Loucy (cell line): Measurements from ENCODE around the gene FAM241B.

Source experiments
- H2AFZ ChIP-seq: fragments of 200-600 bp; sonication (generic); 2 replicates; pipeline ENCODE4 v1.6.0; 2016; ENCODE audit warnings: antibody characterized with exemption, mild to moderate bottlenecking, low read length, moderate library complexity
- H3F3A ChIP-seq: fragments of 200-600 bp; 2 replicates; pipeline ENCODE4 v1.6.0; 2016; ENCODE audit warnings: antibody characterized with exemption, low read depth, mild to moderate bottlenecking
- H3K27me3 ChIP-seq: fragments of 200-600 bp; sonication (generic); 2 replicates; pipeline ENCODE4 v1.6.1; 2014; ENCODE audit warnings: low read length, mild to moderate bottlenecking; ENCODE audit not compliant: insufficient read depth, poor library complexity, severe bottlenecking
- H3K36me3 ChIP-seq: fragments of 200-600 bp; sonication (generic); 2 replicates; pipeline ENCODE4 v1.6.1; 2016; ENCODE audit warnings: low read length; ENCODE audit not compliant: insufficient read depth
- H3K4me1 ChIP-seq: fragments of 200-600 bp; sonication (generic); 2 replicates; pipeline ENCODE4 v1.5.1; 2014; ENCODE audit warnings: low read length, mild to moderate bottlenecking; ENCODE audit not compliant: insufficient read depth, poor library complexity, severe bottlenecking
- H3K4me2 ChIP-seq: fragments of 200-600 bp; sonication (generic); 2 replicates; pipeline ENCODE4 v1.6.0; 2014; ENCODE audit warnings: antibody characterized with exemption, low read length, low read depth, mild to moderate bottlenecking; ENCODE audit not compliant: poor library complexity, severe bottlenecking
- H3K4me3 ChIP-seq: fragments of 200-600 bp; sonication (generic); 2 replicates; pipeline ENCODE4 v1.5.1; 2014; ENCODE audit warnings: low read length, mild to moderate bottlenecking, mixed read lengths; ENCODE audit not compliant: poor library complexity, severe bottlenecking
- H3K79me2 ChIP-seq: fragments of 200-600 bp; sonication (generic); 2 replicates; pipeline ENCODE4 v1.6.1; 2014; ENCODE audit warnings: low read length; ENCODE audit not compliant: insufficient read depth
- H3K9ac ChIP-seq: fragments of 200-600 bp; sonication (generic); 2 replicates; pipeline ENCODE4 v1.6.0; 2014; ENCODE audit warnings: mild to moderate bottlenecking, low read depth, low read length, moderate library complexity; ENCODE audit not compliant: poor library complexity, severe bottlenecking
- H3K9me2 ChIP-seq: fragments of 200-600 bp; sonication (generic); replicated peaks from 2 replicates; pipeline ENCODE4 v1.6.1; 2016; ENCODE audit warnings: low read depth, low read length, mixed read lengths
- H3K9me3 ChIP-seq: fragments of 200-600 bp; sonication (generic); 2 replicates; pipeline ENCODE4 v1.6.1; 2014; ENCODE audit warnings: mild to moderate bottlenecking, antibody characterized with exemption, low read length, low read depth; ENCODE audit not compliant: insufficient read depth
- H4K20me1 ChIP-seq: fragments of 200-600 bp; sonication (generic); 2 replicates; pipeline ENCODE4 v1.6.0; 2014; ENCODE audit warnings: antibody characterized with exemption, low read length, mild to moderate bottlenecking; ENCODE audit not compliant: insufficient read depth, poor library complexity, severe bottlenecking
- CTCF ChIP-seq: fragments of 200-600 bp; sonication (generic); conservative IDR thresholded peaks from 2 replicates; pipeline ENCODE4 v1.5.1; 2014; ENCODE audit warnings: mild to moderate bottlenecking, antibody characterized with exemption, low read length
- EZH2phosphoT487 ChIP-seq: fragments of 200-600 bp; IDR thresholded peaks from 2 replicates; pipeline ENCODE4 v1.6.1; 2018; ENCODE audit warnings: antibody characterized with exemption, mild to moderate bottlenecking, moderate library complexity, borderline replicate concordance

FAM241B gene

GRCh38 chr10:69636626-69637605 lies 6.9 kb downstream of the FAM241B start:
- TF ChIP-seq CTCF (peak; percentile 79), EZH2phosphoT487 (no peak)
- no peaks in the 10 kb centered on the region for H3K9me3 ChIP-seq
- H3K79me2 ChIP-seq, result no peaks in the 10 kb centered on the region
- no peak overlapping the region for H3K4me3 ChIP-seq
- H2AFZ ChIP-seq, result no peak overlapping the region
- H3K36me3 ChIP-seq, result no peaks in the 10 kb centered on the region
- H3F3A ChIP-seq, result no peaks in the 10 kb centered on the region
- H3K9me2 ChIP-seq, result no peaks in the 10 kb centered on the region
- no peak overlapping the region for H3K9ac ChIP-seq
- no peaks in the 10 kb centered on the region for H4K20me1 ChIP-seq
- H3K27me3 ChIP-seq, result no peaks in the 10 kb centered on the region
- H3K4me2 ChIP-seq, result no peak overlapping the region
- peaks cover 2% of the 10 kb centered on the region for H3K4me1 ChIP-seq

DNA sequence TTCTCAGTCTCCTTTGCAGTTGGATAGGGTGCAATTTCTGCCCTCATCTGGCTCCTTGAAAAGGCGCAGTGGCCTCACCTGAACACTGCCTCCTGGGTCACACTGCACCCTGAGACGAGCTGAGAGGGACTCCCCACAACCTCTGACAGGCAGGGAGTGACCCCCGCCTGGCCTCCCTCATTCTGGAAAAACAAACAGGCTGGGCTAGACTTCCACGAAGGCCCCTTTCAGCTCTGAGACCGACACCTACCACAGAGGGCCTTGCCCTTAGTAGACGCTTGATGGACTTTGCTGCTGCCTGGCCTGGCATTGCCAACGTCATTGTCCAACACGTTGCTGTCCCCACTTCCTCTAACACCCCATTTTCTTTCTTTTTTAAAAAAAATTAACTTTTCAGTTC lies 8.6 kb downstream of the FAM241B start:
- no peaks in the 10 kb centered on the region for H3K27me3 ChIP-seq
- no peaks in the 10 kb centered on the region for H3K9me2 ChIP-seq
- H3K4me1 ChIP-seq, result peaks cover 2% of the 10 kb centered on the region
- no peak overlapping the region for H3K4me3 ChIP-seq
- H2AFZ ChIP-seq, result no peak overlapping the region
- no peak overlapping the region for H3K4me2 ChIP-seq
- TF ChIP-seq CTCF (no peak), EZH2phosphoT487 (no peak)
- no peaks in the 10 kb centered on the region for H3K9me3 ChIP-seq
- H3K36me3 ChIP-seq, result no peaks in the 10 kb centered on the region
- no peak overlapping the region for H3K9ac ChIP-seq
- H4K20me1 ChIP-seq, result no peaks in the 10 kb centered on the region
- no peaks in the 10 kb centered on the region for H3K79me2 ChIP-seq
- no peaks in the 10 kb centered on the region for H3F3A ChIP-seq

DNA sequence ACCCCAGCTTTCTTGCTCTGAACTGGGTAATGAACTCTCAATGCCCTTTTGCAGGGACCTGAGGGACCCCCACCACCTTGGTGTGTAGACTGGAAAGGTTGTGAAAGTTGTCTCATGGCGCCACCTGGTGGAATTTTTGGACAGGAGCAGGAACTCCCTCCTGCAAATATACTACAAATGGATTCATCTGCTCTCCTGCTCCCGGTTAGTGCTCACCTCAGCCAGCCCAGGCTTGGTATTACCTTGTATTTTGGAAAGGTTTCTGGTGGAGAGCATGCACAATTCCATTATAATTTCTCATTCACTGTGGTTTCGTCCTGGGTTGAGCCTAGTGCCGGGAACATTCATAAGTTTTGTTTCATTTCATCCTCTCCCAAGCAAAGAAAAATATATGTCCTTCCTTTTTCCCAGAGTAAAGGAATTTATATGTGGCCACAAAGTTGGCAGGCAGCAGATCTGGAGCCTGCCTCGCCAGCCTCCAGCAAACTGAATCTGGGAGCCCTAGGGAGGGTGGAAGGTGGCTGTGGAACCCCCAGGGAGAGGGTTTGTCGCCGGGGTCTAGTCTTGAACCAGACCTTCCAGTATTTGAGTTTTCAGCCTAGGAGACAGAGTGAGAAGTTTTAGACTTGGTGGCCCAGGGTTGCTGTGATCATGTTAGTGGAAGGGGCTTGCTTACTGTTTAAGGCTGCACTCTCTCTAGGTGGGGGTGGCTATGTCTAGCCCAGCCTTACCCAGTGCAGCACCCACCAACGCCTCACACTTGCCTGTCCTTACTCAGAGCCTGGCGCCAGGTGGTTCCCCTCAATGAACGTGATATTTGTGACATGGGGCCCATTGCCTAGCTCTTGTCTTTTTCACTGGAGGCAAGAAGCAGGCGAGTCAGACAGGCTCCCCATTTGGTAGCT lies 9.5 kb downstream of the FAM241B start:
- H3K36me3 ChIP-seq, result no peaks in the 10 kb centered on the region
- TF ChIP-seq EZH2phosphoT487 (no peak), CTCF (peak; percentile 97)
- no peak overlapping the region for H3K9ac ChIP-seq
- no peaks in the 10 kb centered on the region for H3K9me2 ChIP-seq
- no peaks in the 10 kb centered on the region for H4K20me1 ChIP-seq
- H2AFZ ChIP-seq, result no peak overlapping the region
- H3K9me3 ChIP-seq, result no peaks in the 10 kb centered on the region
- no peaks in the 10 kb centered on the region for H3F3A ChIP-seq
- no peaks in the 10 kb centered on the region for H3K27me3 ChIP-seq
- no peak overlapping the region for H3K4me2 ChIP-seq
- H3K79me2 ChIP-seq, result no peaks in the 10 kb centered on the region
- H3K4me1 ChIP-seq, result peaks cover 2% of the 10 kb centered on the region
- H3K4me3 ChIP-seq, result no peak overlapping the region
